Chondrocyte (in vitro differentiated cells): ENCODE data around the gene TPTE2. TPM values are rescaled to one million over a fixed set of nuclear protein-coding genes. Genes with fewer than 3 reads are reported as not detected.
"Not testable (repeated sequence)": the region's sequence is repeated elsewhere in the genome, so short reads cannot be mapped to it uniquely, and the experiment has no call there.

Source experiments
- DNase-seq: peaks from one replicate; pipeline ENCODE4 v3.0.0; 2021; ENCODE audit warnings: mixed read lengths, low spot score
- H3K27ac Mint-ChIP-seq: one replicate; pipeline ENCODE4 v1.8.0; 2021; ENCODE audit warnings: mild to moderate bottlenecking, moderate library complexity, mixed read lengths; ENCODE audit not compliant: unreplicated experiment
- H3K27me3 Mint-ChIP-seq: 2 replicates; pipeline ENCODE4 v1.8.0; 2021; ENCODE audit warnings: low read depth, mixed read lengths
- H3K36me3 Mint-ChIP-seq: 2 replicates; pipeline ENCODE4 v1.8.0; 2021; ENCODE audit warnings: low read depth, mixed read lengths
- H3K4me1 Mint-ChIP-seq: 2 replicates; pipeline ENCODE4 v1.8.0; 2021; ENCODE audit warnings: low read depth, mild to moderate bottlenecking, mixed read lengths
- H3K4me3 Mint-ChIP-seq: one replicate; pipeline ENCODE4 v1.8.0; 2021; ENCODE audit warnings: mild to moderate bottlenecking, moderate library complexity, mixed read lengths; ENCODE audit not compliant: unreplicated experiment
- H3K9me3 Mint-ChIP-seq: 2 replicates; pipeline ENCODE4 v1.8.0; 2021; ENCODE audit warnings: low read depth, mixed read lengths
- long read RNA-seq: library from polyadenylated mRNA; stranded (forward); transcript quantifications from one replicate; pipeline ENCODE4 v2.0.0, GENCODE V29; 2021
- total RNA-seq: library from RNA; stranded (reverse); gene quantifications from 3 replicates; pipeline ENCODE4 v1.2.1, GENCODE V29; 2021
- TF ChIP-seq, protein P1 (sequence below): fragments of 200-600 bp; sonication (generic); IDR thresholded peaks from 2 replicates; pipeline ENCODE4 v1.5.0; 2021; ENCODE audit warnings: antibody characterized with exemption, mild to moderate bottlenecking, moderate library complexity

Gene TPTE2
- not detected in 3 replicates for total RNA-seq
- long read RNA-seq = 0 reads

DNA sequence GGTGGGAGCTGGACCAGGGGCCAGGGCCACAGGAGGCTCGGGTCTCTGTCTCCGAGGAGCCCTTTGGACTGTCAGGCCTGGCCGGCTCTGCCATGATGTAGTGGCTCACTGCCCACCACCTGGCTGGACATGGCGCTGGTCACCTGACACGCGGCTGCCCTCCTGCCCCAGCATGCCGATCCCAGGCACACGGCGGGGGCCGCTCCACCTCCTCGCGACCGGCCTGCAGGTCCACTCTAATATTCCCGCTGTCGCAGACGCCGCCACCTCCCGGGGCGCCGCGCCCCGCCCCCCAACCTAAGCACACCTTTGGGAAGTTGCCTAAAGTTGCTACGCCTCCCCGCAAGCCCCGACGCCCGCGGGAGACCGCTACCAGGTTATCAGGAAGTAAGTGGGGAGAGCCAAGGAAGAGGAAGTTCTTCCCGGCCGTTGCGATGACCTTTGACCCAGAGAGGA lies at the start of gene TPTE2:
Gene TPTE2, minus strand, starts transcription at position 406 of the 456 bp plus-strand sequence. CDS start 58,298 bp downstream, outside the sequence.
- H3K27ac Mint-ChIP-seq, H3K9me3 Mint-ChIP-seq, H3K4me3 Mint-ChIP-seq, DNase-seq, H3K4me1 Mint-ChIP-seq, H3K36me3 Mint-ChIP-seq, H3K27me3 Mint-ChIP-seq: not testable (repeated sequence)

DNA sequence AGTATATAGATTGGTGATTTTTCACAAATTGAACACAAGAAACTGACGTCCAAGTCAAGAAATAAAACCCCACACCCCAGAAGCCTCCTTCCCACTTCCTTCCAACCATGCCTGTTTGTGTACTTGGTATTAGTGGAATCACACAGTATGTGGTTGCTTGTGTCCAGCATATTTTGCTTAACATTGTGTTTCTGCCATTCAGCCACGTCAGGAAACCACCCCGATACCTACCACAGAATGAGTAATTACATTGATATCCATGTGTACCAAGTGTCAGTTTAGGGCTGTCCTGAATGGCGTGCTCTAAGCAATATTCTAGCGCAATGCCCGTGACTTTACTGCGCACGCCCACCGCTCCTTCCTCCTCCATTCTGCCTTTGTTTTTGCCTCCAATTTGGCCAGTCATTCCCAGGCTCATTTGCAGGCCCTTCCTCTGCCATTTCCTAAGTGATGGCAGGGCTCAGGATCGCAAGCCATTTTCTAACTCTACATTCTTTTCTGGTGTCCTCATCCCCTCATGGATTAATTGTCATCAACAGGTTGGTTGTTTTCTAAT lies 46.3 kb upstream of the TPTE2 start:
- H3K4me3 Mint-ChIP-seq = no peak overlapping the region
- no peaks in the 10 kb centered on the region for H3K9me3 Mint-ChIP-seq
- peaks cover 4% of the 10 kb centered on the region for H3K4me1 Mint-ChIP-seq
- H3K27me3 Mint-ChIP-seq = no peaks in the 10 kb centered on the region
- H3K27ac Mint-ChIP-seq = no peak overlapping the region
- peaks cover 1% of the 10 kb centered on the region for H3K36me3 Mint-ChIP-seq
- no peak for DNase-seq
- TF ChIP-seq, protein P1, sequence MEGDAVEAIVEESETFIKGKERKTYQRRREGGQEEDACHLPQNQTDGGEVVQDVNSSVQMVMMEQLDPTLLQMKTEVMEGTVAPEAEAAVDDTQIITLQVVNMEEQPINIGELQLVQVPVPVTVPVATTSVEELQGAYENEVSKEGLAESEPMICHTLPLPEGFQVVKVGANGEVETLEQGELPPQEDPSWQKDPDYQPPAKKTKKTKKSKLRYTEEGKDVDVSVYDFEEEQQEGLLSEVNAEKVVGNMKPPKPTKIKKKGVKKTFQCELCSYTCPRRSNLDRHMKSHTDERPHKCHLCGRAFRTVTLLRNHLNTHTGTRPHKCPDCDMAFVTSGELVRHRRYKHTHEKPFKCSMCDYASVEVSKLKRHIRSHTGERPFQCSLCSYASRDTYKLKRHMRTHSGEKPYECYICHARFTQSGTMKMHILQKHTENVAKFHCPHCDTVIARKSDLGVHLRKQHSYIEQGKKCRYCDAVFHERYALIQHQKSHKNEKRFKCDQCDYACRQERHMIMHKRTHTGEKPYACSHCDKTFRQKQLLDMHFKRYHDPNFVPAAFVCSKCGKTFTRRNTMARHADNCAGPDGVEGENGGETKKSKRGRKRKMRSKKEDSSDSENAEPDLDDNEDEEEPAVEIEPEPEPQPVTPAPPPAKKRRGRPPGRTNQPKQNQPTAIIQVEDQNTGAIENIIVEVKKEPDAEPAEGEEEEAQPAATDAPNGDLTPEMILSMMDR = no peak

DNA sequence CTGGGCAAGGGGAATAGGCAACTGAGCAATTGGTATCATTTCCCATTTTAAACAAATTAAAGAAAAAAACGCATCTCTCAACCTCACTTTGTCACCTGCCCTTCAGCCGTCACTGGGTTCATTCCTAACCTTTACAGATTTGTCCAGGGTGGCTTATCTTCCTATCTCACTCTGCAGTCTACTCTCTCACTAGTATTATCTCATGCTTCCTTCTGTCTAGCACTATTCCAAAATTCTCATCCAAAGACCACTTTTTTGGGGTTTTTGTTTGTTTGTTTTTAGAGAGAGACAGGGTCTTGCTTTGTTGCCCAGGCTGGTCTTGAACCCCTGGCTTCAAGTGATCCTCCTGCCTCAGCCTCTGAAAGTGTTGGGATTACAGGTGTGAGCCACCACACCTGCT lies 45.4 kb upstream of the TPTE2 start:
- H3K9me3 Mint-ChIP-seq = no peaks in the 10 kb centered on the region
- no peak for DNase-seq
- H3K4me3 Mint-ChIP-seq = no peak overlapping the region
- no peaks in the 10 kb centered on the region for H3K27me3 Mint-ChIP-seq
- TF ChIP-seq, protein P1 = no peak
- peaks cover 1% of the 10 kb centered on the region for H3K36me3 Mint-ChIP-seq
- peaks cover 5% of the 10 kb centered on the region for H3K4me1 Mint-ChIP-seq
- no peak overlapping the region for H3K27ac Mint-ChIP-seq

DNA sequence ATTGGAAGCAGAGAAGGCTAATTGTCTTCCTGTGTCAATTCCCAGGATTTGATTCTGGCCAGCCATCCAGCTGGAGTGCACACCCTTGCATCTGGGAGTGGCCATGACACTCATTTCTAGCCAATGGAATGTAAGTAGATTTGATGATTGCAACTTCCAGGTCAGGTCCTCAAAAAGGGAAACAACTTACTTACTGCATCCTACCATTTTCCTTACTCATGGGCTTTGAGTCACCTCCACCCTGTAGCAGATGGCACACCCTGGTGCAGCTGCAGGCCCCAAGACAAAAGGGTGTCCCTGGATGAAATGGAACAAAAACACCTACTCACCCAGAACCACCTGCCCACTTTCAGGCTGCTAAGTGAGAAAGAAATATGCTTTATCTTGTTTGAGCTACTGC lies 44.8 kb upstream of the TPTE2 start:
- TF ChIP-seq, protein P1 = no peak
- Mint-ChIP-seq H3K9me3 (no peaks in the 10 kb centered on the region), H3K4me1 (peaks cover 5% of the 10 kb centered on the region), H3K36me3 (peaks cover 1% of the 10 kb centered on the region), H3K4me3 (no peak overlapping the region), H3K27me3 (no peaks in the 10 kb centered on the region), H3K27ac (no peak overlapping the region)
- DNase-seq = no peak

DNA sequence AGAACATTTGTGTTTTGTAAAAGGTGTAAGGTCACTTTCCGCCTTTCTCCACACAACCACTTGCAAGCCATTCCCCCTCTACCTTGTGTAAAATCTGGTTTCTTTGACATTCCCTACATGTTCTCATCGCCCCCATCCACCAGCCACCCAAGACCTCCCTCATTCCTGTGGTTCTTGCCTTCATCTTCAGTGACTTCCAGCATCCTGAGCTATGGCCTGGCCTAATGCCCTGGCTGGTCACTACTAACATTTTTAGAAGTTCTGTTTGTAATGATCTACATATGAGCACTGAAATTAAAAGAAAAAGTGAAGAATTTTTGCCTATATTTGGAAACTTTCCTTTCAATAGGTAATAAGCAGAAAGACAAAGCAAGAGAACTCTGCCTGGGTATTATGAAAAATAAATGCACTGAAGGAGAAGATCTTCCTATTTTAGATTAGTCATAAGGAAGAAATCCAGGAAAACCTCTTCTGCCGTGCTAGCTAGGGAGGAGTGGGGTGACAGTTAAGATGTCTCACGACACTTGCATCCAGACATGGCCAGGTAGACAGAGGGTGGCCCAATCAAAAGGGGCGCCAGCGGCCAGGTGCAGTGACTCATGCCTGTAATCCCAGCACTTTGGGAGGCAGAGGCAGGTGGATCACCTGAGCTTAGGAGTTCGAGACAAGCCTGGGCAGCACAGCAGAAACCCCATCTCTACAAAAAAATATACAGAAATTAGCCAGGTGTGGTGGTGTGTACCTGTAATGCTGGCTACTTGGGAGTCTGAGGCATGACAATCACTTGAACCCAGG lies 44.0 kb upstream of the TPTE2 start:
- Mint-ChIP-seq H3K27ac (no peak overlapping the region), H3K9me3 (no peaks in the 10 kb centered on the region), H3K27me3 (no peaks in the 10 kb centered on the region), H3K36me3 (peaks cover 1% of the 10 kb centered on the region), H3K4me1 (peaks cover 5% of the 10 kb centered on the region), H3K4me3 (no peak overlapping the region)
- TF ChIP-seq, protein P1 = no peak
- DNase-seq = no peak
